GM19397 (cell line): ENCODE data around the gene KRT6B.

Experiments
- ATAC-seq: cut with Tn5 transposase; IDR thresholded peaks from one replicate; pipeline ENCODE4 v1.9.1; 2021; ENCODE audit warnings: mild to moderate bottlenecking, moderate library complexity; ENCODE audit not compliant: unreplicated experiment

Gene KRT6B

DNA sequence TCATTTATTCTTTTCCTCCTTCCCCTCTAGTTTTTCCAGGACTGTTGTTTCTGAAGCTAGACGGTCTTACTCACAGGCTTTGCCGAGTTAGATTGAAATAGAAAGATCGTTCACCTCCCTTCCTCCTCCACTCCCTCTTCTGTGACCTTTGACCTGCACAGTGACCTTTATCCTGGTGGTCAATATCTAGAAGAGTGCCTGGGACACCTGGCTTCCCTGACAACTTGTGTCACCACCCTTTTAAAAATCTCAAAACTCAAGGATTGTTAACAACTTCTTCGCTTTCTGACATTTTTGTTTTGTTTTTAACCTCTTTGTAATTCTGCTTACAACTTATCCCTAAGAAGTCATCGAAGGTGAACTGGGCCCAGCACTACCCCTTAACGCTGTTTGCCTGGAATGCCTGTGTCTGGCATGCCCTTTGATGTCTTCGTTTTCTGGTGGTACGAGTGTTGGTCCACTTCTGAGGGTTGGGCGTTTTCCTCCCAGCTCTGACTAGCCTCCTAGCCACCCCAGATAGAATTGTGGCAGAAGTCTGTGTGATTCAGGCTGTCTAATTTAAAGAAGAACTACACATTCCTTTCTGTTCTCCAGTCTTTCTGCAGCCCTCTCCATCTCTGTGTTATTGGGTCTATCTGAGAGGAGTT, 15.0 kb downstream of the KRT6B start:
- ATAC-seq, result no peak

DNA sequence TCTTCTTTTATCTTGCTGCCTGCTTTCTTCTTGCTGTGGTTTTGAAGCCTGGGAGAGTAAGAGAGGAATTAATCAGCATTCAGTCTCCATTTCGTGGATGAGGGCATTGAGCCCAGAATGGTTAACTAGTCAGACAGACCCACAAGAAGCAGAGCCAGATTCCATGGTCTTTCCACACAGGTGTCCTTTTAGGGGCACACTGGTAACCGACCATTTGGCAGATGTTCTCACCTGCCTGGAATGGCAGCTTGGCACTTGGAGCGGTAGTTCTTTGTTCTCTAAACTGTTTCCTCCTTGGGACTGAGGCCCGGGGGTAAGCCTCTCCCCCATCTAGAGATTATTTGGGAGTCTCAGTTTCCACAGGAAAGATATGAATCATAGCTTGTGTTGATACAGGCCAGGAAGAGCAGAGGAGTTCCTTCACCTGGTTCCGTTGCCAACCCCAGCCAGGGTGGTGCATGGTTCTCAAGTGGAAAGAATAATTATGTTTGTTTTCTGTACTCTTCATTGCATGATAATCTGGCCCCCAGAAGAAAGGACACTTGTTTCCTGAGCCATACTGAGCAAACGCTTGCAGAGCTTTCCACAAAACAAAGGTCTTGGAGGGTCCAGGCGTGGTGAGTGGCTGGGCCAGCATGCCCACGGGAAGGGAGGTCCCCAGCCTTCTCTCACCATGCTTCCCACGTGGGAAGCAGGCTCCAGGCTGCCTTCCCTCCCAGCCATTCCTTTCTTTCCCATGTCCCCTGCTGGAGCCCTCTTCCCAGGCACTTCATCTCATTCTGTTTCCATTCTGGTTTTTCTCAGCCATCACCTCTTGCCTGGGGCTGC, 15.7 kb downstream of the KRT6B start:
- no peak for ATAC-seq

DNA sequence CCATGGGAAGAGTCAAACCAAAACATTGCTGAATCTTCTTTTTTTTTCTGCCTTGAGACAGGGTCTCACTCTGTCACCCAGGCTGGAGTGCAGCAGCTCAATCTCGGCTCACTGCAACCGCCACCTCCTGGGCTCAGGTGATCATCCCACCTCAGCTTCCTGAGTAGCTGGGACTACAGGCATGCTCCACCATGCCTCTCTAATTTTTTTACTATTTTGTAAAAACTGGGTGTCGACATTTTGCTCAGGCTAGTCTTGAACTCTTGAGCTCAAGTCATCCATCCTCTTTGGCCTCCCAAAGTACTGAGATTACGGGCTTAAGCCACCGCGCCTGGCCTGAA, 16.3 kb downstream of the KRT6B start:
- ATAC-seq, result no peak

DNA sequence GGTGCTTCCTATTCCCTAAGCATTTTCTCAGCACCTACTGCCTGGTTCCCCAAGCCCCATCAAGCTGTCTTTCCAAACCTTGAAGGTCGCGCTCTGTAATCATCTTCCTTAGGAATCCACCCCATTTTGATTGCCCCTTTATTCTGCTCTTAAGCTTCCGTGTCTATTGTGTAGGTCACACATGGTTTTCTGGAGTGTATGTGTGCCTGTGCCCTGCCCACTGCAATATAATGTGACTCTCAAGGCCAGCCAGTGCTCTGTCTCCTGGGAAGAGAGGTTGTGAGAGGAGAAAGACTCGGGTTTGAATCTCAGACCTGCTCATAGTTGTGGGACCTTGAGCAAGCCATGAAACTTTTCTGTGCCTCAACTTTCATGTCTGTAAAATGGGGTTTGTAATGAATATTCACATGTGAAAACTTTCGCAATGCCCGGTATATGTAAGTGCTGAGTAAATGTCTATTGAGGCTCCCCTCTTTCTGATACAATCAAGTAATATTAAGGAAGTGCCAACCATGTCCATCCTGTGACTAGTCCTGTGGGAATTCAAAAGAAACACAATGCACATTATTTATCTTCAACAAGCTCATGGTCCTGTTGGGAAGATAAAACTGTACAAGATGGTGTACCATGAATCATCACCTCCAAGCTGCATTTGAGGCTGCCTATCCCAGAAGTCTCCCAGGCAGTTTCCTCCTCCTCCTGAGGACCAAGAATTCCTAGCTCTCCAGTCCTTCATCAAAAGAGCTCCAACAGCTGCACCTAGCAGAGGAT, 17.0 kb downstream of the KRT6B start:
- no peak for ATAC-seq

DNA sequence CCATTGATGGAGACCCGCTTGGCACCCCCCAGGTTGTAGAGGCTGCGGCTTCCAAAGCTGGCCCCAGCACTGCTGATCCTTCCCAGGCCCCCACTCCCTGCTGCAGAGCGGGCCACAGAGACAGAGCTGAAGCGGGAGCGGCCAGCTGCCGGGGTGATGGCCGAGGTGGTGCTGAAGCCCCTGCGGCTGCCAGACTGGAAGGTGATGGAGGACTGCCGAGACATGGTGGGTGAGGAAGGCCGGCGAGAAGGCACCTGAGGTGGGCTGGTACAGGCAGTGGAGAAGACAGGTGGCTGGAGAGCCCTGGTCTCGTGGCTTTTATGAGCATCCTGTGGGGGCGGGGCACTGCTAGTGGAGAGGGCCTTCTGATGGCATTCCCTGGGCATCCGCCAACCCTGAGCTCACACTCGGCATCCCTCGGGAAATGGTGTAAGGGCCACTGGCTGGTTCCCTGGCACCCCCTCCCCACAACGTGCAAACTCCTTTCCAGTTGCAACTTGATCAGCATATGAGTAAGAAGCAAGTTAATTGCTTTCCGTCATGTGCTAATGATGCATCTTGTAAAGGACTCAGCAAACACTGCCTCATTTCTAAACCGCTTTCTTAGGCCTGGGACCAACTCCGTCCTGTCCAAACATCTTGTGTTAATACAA, 17.7 kb downstream of the KRT6B start, which contains the start of gene KRT75:
Gene KRT75, minus strand, starts transcription at position 291 of the 653 bp plus-strand sequence. Its CDS starts 67 bp downstream, at position 224.
- ATAC-seq, result no peak

DNA sequence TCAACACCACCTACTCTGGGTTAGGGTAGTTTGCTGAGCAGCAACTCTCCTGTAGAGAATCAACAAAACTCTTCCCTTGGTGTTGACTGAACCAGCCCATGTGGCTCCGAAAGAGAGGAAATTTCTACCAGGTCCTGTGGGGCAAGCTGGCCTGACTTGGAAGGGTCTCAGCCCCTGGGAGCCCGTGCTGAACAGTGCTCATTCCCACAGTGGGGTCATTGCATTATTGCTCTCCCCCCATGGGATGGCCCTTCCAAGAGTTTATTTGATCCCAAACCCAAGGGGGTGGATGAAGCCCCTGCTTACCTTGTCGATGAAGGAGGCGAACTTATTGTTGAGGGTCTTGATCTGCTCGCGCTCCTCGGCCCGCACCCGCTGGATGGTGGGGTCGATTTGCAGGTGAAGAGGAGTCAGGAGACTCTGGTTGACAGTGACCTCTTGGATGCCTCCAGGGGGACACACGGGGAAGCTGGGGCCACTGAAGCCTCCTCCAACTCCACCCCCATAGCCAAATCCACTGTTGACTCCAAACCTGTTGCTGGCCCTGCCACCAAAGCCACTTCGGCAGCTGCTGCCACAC, 18.4 kb downstream of the KRT6B start:
- no peak for ATAC-seq

DNA sequence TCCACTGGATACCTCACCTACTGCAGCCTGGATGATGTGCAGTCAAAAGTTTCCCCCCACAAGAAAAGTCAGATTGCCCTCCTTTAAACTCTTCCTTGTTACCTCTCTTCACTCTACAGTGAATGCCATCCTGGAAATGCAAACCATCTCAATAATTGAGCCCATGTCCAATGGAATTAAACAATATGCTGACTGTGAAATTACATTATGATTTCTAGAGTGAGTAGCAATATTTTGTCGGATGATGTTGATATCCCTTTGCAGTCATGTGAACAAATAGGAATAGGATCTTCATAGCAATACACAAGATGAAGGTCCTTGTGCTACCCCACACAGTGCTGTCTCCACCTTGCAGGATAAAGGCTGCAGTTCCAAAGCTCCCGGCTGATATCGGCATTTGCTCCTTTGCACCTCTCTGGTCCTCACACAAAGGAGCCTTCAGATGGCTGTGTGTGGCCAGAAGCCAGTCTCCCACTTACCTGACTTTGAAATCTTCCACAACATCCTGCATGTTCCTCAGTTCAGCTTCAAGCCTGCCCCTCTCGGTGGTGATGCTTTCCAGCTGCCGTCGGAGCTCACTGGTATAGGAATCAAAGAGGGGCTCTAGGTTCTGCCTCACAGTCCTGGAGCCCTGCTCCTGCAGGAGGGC, 19.3 kb downstream of the KRT6B start:
- ATAC-seq, result no peak

DNA sequence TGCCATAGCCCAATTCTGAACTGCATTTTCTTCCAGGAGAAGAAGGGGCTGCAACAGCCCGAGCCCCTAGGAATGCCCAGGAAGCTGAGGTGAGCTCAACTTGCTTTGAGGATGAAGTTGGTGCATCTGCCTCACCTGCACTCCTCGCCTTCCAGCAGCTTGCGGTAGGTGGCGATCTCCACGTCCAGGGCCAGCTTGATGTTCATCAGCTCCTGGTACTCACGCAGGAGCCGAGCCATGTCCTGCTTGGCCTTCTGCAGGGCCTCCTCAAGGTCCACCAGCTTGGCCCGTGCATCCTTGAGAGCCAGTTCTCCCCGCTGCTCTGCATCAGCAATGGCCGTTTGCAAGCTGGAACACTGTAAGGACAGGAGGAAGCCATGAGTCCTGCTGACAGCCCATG, 23.8 kb downstream of the KRT6B start:
- ATAC-seq, result no peak

DNA sequence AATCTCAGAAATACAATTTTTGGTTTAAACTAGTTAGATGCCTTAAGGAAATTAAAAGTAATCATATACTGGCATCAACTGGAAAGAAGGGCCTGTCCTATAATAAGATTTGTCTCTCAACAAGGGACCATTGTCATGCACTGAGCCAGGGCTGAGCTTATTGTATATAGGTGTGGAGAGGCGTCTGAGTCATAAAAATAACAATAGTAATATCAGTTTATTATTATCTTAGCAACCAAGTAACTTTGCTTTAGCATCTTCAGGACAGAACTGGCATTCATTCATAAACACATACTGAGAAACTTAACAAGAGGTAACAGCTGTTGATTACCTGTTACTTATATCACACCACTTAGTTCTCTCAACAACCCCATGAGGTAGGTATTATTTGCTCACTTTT, 24.9 kb downstream of the KRT6B start:
- ATAC-seq, result no peak

DNA sequence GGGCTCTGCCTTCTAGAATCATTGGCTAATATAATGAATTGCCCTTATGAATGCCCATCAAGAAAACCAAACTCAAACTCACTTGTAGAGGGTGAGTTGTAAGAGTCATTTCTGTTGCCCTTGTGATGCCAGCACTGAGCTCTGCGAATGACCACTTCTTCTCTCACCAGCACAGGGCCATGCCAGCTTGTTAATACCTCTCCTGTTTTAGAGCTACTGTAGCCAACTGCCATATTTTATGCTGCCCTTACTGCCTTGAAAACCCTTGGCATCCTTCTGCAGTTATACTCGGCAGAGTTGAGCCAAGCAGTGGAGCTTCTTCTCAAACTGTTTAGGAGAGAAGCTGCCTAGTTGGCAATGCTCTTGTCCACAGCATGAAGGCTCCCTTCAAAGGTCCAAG, 25.9 kb downstream of the KRT6B start:
- no peak for ATAC-seq

DNA sequence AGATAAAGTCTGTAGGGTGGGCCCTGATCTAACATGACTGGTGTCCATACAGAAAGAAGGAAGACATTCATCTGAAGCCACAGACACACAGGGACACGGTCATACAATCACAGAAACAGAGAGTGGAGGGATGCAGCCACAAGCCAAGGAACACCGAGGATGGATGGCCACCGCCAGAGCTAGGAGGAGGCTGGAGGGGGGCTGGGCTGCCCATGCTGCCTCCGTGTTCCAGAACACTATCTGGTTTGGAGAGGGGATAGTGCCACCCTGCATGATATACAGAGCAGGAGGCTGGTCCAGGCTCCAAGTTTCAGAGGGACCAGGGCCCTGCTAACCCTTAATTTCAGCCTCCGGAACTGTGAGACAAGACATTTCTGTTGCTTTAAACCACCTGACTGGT, 26.5 kb downstream of the KRT6B start:
- ATAC-seq, result no peak

DNA sequence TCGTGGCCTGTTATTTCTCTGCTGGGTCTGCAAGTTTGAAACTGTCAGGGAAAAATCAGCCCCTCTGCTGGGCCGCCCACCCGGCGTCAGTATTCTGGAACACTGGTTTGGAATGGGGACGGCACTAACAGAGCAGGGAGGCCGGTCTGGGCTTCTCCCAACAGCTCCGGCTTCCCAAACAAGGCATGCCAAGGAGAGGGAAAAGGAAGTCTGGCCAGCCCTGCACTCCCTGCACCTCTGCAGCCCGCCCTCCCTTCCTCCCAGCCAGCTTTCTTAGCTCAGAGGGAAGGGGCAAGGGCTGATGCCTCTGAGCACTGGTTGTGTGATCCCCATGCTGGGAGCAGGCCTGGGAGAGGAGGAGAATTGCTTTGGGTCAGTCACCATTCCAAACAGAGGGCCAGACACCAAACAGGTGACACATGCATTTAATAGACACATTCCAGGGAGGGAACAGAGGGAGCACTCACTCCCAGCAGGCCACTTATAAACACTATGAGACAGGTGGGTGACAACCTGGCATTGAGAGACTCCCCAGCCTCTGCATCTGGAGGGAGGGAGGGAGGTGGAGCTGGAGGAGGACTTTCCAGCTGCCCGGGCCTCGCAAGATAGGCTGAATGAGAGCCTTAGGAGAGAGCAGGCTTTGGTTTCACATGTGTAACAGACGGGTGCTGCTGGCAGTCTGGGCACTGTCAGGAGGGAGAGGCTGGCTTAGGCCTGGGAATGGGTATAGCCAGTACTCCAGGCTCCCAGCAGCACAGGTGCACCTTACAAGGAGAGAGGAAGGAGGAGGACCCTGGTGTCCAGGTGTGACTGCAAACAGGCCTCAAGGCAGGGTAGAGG, 28.1 kb downstream of the KRT6B start:
- ATAC-seq, result no peak

DNA sequence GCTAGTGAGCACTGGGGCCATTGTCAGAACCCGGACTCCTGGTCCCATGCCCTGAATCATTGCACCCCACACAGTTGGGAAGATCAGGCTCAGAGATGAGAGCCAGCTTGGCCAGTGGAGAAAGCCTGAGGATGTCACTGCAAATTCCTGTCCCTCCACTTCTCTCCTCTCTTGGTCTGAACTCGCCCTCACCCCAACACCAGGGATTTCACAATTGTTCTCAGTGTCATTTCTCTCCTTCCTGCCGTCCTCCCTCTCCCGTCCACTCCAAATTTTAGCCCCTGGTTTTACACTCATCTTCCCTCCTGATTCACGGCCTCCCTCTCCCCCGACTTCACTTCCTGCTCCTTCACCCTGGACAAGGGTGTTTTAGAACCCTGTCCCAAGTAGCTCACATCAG, 28.9 kb downstream of the KRT6B start:
- no peak for ATAC-seq

DNA sequence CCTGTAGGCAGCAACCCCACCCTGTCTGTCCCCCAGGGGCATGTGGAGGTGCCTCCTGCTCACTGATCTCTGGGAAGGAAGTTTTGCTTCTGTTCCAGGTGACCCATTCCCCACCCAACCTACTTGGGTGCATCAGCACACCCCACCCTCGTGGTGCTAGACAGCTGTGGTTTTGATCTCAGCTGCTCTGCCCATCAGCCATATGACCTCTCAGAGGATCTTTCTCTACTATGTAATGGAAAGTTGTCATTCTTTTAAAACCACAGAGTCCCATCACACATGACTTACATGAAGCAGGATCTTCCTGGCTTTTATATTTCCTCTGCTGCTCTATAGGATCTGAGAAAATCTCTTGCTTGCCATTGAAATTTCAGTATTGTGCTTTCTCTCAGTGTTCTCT, 32.3 kb downstream of the KRT6B start:
- ATAC-seq, result no peak

DNA sequence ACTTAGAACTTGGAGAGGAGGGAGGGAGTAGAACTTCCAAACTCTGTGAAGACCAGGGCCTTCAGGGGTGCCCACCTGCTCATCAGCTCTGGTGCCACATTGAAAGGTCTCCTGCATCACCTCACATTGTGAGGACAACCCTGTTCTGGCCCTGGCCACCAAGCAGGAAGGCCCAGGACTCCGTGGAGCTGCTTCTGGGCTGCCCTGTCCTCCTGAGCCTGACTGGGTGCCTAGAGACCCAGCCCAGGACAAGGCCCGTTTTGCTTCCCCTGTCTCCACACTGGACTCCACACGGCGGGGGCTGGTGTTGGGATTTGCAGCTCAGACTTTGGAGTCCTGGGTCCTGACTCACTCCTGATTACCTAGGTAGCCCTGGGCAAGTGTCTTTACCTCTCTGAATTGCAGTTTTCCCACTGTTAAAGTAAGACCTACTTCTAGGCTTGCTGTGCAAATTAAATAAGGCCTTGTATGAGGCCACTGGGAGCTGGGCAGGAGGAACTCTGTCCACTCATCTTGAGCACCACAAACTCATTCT, 33.3 kb downstream of the KRT6B start:
- no peak for ATAC-seq

DNA sequence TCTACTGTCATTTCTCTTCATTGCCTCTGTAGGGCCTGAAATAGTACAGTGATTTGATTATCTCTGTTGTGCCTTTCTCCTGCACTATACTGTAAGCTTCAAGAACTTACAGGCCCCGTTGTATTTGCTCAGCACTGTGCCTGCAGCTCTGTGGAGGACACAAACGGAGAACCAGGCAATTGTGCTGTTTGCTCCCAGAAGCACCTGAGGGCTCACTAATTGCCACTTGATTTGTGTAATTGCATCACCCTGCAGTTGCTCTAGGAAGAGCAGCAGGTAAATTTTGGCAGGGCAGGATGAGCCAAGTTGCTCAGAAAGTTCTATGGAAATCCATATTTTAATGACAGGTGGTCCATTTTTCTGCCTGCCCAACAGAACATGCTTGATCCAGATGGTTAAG, 34.2 kb downstream of the KRT6B start:
- no peak for ATAC-seq

DNA sequence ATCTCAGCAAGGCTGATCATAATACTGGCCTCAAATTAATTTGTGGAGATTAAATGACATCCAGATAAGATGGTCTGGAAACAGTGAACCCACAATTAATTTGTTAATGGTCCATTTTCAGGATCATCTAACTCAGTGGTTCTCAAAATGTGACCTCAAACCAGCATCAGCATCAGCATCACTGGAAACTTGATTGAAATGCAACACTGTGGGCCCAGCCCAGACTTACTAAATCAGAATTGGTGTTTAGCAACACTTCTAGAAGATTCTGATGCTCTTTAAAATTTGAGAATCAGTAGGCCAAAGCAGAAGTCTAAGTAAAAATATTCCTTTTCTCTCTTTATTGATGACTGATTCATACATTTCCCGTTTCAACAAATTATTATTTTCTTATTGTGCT, 35.2 kb downstream of the KRT6B start:
- ATAC-seq, result no peak

DNA sequence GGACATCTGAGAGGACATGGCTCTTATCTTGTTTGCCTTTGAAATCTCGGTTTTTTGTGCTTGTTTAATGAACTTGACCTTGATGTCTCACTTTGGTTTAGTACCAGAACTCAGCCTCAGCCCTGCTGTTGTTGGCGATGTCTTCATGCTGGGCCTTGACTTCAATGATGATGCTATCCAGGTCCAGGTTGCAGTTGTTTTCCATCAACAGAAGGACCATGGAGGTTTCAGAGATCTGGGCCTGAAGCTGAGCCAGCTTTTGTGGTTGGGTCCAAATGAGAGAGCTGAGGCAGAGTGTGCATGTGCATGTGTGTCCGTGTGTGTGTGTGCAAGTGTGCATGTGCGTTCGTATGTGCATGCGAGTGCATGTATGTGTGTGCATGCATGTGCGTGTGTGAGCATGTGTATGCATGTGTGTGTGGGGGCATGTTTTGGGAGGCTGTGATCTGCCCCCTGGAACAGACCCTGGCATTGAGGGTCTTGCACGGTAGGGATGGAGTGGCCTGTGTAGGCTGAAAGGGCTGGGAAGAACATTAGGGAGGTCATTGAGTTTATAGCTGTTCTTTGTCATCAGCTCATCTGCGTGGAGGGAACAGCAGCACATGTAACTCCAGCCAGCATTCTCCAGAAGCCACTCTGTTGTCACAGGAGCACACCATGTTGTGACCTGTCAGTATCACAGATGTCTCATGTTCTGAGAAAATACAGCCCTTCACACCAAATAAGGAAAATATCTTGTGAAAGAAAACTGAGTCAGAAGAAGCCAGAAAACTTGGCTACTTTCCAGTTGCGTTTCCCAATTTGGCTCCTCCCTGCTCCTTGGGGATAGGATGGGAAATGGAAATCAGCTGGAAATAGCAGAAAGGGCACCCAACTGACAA, 35.8 kb downstream of the KRT6B start:
- no peak for ATAC-seq
